NCI-H2171 treated with DMSO at 0.1 percent for 48 hours (cell line): ENCODE measurements around the gene CHKB.
"Not testable (repeated sequence)": the region's sequence is repeated elsewhere in the genome, so short reads cannot be mapped to it uniquely, and the experiment has no call there.

ENCODE experiments used
- DNase-seq: peaks from one replicate; lab custom pipeline; 2025; lab: John Stamatoyannopoulos, UW

Gene CHKB, protein sequence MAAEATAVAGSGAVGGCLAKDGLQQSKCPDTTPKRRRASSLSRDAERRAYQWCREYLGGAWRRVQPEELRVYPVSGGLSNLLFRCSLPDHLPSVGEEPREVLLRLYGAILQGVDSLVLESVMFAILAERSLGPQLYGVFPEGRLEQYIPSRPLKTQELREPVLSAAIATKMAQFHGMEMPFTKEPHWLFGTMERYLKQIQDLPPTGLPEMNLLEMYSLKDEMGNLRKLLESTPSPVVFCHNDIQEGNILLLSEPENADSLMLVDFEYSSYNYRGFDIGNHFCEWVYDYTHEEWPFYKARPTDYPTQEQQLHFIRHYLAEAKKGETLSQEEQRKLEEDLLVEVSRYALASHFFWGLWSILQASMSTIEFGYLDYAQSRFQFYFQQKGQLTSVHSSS

DNA sequence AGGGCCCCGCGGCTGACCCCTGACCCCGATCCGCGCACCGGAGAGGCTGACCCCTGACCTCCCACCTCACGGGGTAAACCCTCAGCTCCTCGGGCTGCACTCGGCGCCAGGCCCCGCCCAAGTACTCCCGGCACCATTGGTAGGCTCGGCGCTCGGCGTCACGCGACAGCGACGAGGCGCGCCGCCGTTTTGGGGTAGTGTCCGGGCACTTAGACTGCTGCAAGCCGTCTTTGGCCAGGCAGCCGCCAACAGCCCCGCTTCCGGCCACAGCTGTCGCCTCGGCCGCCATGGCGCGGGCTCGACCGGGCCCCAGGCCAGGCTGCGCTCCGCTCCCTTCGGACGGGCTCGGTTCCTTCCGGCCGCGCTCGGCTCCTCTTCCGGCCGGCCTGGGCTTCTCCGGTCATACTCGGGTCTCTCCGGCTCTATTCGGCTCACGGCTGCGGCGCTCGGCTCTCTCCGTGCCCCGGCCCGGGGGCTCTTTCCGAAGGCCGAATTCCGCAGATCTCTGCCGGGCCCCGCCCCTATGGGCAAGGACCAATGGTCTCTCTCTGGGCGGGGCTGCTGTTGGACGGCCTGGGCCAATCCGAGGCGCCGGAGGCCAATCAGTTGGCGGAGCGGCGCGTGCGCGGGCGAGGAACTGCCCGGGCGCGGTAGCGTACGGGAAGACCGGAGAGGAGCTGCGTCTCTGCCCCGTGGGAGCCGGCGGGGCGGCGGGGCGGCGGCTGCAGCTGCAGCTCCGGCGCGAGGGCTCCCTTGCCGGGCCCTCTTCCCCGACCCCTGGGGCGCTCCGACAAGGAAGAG is at the start of gene CHKB:
Gene CHKB (minus strand): TSS at position 357 of the 801 bp plus-strand sequence. CDS start 68 bp downstream, at position 289.
- DNase-seq = peak; percentile 99

DNA sequence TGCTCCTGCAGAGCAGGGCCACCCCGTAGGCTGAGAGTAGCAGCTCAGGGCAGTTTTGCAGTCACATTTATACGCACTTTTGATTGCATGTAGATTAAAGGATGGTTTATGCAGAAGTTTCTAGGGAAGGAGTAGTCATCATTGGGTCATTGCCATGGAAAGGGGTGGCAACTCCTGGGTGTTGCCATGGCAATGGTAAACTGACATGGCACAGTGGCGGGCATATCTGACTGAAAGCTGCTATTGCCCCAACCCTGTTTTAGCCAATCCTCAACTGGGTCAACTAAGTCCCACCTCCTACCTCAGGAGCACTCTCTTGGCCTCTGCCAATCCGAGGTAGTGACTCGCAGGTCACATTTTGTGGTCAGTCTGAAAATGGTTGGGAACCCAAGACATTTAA is 47.7 kb upstream of the CHKB start:
- DNase-seq = peak; percentile 7

DNA sequence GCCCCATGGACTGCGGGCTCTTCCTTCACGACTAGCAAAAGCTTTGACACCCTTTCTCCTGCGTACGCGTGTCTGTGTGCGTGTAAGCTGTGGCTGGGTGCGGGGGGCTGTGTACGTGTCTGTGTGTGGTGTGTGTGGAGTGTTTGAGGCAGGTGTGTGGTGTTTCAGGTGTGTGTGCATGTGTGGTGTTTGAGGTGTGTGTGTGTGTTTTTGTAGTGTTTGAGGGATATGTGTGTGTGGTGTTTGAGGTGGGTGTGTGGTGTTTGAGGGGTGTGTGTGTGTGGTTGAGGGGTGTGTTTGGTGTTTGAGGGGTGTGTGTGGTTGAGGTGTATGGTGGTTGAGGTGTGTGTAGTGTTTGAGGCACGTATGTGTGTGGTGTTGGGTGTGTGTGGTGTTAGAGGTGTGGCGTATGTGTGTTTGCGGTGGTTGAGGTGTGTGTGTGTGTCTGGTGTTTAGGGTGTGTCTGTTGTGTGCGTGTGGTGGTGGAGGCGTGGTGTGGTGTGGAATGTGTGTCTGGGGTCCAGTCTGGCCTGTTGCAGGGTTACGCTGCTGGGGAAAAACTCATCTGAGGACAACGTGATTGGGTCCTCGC is 46.0 kb upstream of the CHKB start:
- no peak for DNase-seq

DNA sequence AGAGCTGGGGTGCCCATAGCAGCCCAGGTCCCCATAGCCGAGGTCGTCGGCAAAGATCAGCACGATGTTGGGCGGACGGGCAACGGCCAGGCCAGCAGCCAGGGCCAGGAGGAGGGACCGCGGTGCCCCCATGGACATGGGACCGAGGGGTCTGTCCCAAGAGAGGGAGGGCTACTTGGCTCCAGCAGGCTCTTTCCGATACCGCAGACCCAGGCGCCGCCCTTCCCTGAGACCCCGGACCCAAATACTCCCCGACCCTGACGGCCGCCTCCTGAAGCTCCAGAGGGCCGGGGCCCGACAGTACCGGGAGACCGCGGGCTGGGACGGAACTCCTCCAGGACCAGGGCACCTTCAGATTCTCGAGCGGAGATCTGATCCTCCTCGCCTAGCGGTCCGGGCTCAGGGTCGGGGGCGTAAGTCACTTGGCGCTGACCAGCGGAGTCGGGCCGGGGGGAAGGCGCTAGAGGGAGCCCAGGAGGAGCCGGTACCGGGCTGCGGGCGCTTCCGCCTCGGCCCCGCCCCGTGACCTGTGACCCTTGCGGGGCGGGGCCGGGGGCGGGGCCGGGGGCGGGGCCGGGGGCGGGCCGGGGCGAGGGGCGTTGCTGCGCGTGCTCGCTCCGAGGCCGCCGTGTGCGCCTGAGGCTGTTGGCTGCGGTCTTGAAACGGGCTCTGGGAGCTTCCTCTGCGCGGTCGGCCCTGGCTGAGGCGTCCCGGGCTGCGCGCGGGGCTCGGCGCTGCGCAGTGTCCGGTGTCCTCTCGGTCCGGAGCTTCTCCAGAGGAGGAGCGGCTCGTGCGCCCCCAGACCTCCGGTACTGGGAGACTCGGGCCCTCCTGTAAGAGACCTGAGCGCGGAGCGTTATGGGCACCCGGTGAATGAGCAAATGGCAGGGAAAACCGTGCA is 45.2 kb upstream of the CHKB start, which contains the start of gene ARSA:
Gene ARSA (minus strand): TSS at position 511 of the 901 bp plus-strand sequence. CDS start 373 bp downstream, at position 138.
- peak; percentile 73 for DNase-seq

DNA sequence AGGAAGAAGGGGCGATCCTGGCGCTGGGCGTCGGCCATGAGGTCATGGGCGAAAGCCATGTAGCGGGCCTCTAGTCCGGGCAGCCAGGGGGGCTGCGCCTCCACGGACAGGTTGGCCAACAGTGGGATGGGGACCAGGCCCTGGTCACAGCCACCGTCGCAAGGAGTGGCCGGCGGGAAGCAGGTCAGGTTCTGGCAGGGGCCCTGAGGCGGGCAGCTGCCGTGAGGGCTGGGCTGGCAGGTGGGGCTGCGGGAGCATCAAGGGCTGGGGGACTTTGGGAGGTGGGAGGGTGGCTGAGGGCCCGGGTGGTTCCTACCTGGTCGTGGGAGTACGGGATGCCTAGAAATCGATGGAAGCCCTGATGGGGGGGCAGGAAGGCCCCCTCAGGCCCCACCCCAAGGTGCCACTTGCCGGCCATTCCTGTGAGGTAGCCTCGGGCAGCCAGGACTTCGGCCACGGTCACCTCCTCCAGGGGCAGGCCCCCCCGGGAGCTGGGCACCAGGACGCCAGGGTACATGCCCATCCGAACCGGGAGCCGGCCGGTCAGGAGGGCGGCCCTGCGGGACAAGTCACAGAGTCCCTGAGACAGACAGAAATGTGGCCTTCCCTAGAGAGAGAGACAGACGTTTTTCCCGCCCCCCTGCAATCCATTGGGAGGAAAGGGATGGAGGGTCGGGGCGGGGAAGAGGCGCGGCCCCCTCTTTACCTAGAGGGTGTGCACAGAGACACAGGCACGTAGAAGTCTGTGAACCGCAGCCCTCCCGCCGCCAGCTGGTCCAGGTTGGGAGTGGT is 44.4 kb upstream of the CHKB start:
- DNase-seq = peak; percentile 29

DNA sequence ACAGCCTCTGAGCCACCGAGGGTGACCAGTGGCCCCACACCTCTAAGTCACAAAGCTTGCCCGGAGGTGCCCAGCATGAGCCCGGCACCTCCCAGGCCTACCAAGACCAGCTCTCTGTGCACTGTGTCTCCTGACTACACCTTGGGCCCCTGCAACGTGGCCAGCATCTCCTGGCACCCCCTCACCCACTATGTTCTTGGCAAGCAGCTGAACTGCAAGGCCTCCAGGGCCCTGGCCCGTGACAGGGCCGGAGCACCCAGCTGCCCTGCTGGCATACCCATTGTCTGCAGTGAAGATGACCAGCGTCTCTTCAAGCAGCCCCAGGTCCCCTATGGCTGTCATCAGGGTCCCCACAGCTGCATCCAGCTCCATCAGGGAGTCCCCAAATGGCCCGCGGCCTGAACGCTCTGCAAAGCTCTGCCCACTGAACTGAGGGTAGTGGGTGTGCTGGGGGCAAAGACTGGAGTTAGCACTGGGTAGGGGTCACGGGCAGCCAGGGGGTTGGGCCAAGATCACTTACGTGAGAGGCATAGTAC is 43.7 kb upstream of the CHKB start:
- DNase-seq = no peak

DNA sequence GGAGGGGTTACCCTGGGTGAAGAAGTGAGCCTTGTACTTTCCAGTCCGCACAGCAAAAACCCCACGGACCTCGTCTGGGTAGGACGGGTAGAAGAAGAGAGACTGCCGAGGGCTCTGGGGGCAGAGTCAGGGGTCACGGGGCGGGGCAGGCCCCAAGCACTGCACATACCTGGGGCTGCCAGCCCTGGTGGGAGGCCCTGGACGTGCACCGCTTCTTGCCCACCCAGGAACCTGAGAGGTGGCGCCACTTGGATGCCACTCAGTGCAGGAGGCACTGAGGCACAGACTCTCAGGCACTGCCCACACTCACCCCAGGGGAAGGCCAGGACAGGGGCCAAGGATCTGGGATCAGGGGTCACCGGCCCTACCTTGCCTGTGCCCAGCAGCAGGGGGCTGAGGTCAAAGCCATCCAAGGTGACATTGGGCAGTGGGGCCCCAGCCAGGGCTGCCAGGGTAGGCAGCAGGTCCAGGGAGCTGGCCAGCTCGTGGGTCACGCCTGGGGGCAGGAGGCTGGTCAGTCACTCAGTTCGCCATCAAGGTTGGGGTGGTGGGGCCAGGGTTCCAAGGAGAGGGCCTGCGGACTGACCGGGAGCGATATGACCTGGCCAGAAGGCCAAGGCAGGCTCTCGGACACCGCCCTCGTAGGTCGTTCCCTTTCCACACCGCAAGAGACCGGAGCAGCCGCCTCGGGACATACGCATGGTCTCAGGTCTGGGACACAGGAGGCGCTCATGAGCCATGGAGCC is 43.1 kb upstream of the CHKB start:
- DNase-seq = no peak

DNA sequence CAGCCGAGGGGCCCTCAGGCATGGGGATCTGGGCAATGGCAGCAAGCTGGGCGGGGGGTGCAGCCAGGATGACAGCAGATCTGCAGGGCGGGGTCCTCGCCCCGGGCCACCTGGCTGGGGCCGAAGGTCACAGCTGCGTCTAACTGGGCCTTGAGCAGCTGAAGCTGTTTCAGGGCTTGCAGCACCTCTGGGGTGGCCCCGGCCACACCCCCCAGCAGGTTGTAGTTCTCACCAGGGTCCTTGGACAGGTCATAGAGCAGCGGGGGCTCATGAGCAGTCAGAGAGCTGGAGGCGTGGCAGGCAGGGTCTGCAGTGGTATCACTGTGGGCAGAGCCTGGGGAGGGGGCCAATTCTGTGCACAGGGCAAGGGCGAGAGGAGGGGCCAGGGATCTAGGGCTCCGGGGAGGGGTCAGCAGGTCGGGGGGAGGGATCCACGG is 42.5 kb upstream of the CHKB start:
- no peak for DNase-seq

DNA sequence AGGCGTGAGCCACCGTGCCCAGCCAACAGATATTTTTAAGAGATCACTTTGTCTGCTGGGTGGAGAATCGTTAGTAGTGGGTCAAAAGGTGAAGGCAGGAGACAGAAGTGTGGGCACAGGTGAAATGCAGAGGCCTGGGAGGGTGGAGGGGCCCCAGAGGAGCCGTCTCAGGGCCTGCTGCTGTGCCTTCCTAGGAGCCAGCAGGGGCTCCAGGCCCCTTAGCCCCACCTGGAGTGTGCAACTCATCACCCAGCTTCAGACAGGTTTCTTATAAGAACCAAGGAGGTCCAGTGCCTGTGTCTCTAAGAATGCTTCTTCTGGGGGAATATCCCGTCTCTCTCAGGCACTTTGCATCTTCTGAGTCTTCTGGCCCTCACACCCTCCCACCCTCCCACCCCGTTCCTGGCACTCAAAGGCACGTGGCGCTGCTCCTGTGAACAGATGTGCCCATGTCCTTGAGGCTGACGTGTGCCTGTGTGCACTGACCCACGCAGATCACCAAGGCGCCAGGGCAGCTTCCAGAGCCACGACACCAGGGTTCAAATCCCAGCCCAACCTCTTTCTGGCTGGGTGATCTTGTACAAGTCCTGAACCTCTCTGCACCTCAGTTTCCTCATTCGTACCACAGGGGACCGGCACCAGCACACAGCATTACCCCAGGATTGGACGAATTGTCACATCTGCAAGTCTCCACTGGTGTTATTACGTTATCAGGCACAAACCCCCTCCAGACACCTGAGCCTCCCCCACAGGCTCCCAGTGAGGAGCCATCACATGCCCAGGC is 41.9 kb upstream of the CHKB start:
- peak; percentile 22 for DNase-seq

DNA sequence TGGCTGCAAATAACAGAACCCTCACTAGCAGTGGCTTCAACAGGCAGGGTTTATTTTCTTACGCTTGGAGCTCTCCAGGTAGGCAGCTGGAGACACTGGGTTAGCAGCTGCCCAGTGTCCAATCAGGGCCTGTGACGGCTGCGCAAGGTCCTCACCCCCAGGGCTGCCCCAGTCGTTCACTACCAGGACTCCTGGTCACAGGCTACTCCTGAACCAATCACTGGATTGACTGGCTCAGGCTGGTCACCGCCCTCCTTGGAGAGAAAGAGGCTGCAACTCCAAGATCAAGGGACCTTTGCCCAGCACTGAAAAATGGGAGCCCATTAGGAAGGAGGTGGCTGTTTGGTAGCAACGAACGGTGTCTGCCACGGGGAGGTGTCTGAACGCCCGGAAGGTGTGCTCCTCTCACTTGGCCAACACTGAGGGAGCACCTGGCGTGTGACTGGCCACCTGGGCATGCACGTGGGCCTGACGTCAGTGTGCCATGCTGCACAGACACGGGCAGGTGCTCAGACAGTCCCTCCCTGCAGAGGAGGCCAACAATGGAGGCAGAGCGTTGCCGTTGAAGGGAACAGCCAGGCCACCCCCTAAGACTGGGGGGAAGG is 40.2 kb upstream of the CHKB start:
- peak; percentile 87 for DNase-seq

DNA sequence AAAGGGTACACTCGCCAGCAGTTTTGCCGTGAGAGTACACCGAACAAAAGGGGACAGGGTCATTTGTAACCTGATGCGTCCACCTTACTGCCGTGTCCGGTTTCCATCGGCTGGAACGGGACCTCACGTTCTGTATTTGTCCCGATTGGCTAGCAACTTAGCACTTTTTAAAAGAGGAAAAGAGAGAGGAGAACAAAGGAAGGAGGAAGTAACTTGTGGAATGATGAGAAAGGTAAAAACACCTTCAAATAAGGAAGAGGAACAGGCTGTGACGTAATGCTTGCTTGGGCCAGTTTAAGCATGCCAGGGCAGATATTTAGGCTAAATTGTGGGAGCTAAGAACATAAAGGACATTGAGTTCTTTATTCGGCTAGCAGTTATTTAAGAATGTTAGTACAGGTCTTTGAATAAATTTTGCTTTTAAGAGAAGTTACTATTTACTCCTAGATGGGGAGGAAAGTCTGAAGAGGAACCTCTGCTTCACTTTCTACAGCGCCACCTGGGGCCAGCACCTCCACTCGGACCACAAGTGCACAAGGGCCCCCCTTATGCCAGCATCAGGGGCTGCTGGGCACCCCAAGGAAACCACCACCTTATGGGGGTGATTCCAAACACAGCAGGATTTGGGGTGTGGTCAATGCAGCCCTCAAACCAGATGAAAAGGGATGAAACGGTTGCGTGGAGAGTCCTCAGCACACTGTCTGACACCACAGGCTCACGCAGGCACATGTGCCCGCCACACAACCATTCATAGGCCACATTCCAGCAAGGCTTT is 39.5 kb upstream of the CHKB start:
- DNase-seq = no peak

DNA sequence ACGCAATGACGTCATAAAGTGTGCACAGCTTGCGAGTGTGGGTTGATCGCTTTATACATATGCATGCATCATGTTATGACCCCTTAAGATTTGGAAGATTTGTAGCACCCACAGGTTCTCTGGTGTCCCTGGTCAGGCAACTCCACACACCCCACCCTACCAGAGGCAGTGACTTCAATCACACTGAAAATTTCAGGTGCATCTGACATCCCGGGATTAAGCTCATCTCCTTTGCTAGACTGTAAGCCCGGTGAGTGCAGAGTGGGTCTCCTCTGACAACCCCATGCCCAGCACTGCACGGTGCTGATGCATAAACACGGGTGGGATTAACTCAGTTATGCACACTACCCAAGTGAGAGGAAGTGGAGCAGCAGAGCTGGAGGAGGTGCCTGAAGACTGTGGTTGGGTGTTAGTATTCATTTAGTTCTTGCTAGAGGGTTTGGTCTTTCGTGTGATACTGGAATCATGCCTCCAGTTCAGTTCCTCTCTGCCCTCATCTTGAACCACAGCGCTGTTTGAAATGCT is 38.8 kb upstream of the CHKB start:
- peak; percentile 6 for DNase-seq

DNA sequence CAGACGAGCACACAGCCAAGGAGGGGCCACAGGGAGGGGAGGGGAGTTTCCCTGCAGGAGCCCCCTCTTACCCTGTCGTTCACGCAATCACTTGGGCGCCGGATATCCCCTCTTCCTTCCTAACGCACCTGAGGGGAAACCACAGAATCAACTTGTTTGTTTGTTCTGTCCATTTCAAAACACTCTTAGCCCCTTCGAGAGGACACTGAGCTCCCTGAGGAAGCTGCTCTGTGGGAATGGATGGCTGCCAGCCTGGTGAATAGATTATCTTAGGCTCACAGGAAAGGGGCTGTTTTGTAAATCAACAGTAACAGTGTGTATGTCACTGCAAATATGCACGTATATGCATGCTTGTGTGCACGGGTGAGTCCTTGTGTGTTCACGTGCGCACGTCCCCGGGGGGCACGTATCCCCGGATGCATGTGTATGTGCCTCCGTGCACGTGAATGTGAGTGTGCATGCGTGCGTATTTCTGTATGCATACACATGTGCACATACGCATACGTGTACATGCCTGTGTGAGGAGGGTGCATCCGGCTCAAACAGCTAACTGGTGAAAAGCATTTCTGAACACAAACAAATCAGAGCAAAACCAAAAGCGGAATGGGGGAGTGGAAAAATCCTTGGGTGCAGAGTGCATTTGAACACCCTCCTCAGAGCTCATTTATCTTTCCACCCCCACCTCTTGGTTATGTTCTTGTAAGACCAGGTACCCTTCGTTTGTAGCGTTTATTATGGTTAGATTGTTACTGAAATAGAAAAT is 38.1 kb upstream of the CHKB start:
- DNase-seq = peak; percentile 82

DNA sequence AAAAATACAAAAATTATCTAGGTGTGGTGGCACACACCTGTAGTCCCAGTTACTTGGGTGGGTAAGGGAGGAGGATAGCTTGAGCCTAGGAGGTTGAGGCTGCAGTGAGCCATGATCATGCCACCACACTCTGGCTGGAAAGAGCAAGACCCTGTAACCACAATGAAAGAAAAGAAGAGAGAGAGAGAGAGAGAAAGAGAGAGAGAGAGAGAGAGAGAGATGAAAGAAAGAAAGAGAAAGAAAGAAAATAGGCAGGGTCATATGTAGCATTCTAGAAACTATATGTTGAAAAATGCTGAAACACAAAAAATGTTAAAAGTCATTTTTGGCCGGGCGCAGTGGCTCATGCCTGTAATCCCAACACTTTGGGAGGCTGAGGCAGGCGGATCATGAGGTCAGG is 31.6 kb upstream of the CHKB start:
- DNase-seq = not testable (repeated sequence)

DNA sequence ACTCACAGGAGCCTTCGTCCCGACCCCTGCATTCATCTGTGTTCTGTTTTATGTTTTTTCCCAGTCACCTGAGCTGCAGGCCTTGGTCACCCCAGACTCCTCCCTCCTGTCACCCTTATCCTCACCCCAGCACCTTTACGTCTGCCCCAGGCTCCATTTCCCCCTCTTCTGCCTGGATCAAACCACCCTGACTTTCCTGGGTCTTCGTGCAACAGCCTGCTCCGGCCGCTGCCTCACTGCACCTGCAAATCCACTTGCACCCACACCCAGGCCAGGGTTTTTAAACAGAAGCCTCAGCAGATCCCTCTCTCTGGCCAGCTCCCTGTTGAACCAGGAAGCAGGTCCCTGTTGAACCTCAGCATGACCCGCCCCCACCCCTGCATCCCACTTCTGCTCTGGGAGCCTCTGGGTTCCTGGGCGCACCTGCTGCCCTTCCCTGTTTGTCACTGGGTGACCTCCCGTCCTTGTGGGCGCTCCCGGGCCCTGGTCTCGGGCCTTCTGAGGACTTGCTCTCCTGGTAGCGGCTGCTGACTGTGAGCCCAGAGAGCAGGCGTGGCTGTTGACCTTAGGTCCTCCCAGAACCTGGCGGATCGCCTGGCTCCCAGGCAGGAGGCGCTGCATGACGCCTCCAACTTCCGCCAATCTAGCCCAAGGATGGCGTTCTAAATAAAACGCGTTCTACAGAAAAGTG is 30.8 kb upstream of the CHKB start:
- no peak for DNase-seq
